DMS 273 (cell line): Measurements from ENCODE around the gene RGS3.
A peak's percentile ranks its signal among the peaks of the same experiment; 100 is the strongest.

Experiments
- DNase-seq: peaks from one replicate; lab custom pipeline; 2025; ENCODE audit not compliant: unreplicated experiment; lab: John Stamatoyannopoulos, UW

RGS3 gene

GRCh38 chr9:113569472-113570060 lies 106.0 kb downstream of the RGS3 start:
- no peak for DNase-seq

DNA sequence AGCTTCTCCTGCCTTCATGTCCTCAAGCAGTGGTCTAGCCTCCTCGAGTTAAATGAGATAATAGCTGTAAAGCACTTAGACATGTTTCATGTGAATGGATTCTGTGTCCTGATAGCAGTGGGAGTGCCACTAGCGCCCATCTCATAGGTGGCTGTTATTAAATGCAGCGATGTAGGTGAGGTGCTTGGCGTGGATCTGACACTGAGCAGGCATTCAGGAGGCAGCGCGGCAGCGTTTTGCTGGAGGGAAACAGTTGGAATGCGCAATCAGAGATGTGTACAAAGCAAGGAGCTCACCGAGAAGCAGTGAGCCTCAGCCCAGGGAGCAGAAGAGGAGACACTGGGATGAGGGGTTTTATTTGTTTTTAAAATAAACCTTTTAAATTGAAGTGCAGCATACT lies 106.6 kb downstream of the RGS3 start:
- no peak for DNase-seq

GRCh38 chr9:113570749-113571711 lies 107.5 kb downstream of the RGS3 start:
- no peak for DNase-seq

DNA sequence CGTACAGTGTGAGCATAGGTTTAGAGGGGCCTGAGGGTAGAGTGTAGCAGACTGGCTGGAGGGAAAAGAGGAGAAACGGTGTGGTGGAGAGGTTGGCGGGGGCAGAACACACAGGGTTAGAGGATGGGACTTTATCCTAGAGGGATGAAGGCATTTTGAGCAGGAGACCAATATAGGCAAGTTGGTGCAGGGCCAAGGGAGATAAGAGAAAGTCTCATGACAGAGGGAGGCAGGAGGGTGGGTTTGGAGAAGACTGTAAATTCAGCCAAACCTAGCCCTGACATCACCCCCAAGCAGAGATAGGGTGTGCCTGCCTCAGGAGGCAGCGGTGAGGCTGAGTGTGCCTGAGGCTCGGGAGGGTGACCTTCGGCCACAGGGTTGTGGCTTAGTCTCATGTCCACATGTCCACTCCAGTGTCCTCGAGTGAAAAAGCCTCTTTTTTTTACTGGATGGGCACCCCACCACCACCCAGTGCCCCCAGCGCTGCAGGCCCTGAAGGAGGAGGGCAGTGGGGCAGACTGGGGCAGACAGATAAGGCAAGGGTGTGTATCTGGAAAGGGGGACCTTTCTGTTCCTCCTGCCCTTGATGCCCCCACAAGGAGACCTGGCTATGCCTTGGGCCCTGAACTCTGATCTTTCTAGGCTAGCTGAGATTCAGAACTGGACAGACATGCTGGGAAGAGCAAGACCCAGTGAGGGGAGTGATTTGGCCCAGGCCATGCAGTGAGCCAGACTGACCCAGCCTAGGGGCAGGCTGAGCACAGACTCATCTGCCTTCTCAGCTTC lies 108.7 kb downstream of the RGS3 start:
- no peak for DNase-seq

DNA sequence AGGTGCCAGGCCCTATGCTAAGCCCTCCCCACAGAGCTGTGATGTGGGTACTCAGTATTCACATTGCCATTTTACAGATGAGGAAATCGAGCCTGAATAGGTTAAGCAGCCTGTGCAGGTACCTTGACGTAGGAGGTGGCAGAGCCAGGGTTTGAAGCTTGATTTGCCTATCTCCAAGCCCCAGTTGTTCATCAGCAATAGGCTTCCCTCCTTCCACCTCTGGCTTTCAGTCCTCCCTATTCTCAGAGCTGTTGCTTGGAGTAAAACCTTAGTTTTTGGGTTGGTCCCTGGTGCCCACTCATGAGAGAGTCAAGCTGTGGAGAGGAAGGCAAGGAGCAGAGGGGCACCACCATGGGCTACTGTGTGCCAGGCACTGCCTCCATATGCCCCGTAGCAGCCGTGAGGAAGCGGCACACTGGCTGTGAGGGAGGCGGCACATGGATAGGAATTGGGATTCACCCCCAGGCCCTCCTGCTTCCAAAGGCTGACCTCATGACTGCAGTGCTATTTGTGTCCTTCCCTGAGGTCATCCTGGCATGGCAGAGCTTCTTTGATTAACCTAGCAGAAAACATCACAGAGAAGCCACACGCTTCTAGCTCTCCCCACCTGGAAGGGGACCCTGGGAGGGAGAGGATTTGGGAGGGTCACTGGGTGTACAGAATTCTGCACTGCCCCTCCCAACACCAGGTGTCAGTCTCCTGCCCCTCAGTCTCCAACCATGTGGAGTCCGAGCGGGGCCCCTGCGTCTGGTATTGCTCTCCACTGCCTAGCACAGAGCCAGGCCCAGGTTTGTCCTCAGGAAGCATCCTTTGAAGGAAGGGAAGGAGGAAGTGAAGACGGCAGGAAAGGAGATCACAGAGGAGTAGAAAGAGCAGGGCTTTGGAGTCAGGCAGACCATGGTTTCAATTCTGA lies 109.8 kb downstream of the RGS3 start:
- no peak for DNase-seq

DNA sequence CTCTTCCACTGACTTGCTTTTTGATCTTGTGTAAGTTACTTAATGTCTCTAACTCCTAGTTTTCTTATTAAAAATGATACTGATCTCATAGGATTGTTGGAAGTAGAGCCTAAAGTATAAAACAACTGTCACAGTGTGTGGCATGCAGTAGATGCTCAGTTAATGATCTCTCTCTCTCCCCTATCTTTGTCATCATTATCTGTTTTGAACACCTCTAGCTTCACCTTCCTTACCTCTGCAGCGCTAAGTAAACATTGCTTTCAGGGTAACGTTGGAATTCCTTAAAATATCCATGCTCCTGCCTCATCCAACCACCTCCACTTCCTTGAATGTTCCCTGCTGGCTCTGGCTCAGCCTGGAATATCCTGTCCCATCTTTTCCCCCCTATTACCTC lies 110.4 kb downstream of the RGS3 start:
- no peak for DNase-seq

DNA sequence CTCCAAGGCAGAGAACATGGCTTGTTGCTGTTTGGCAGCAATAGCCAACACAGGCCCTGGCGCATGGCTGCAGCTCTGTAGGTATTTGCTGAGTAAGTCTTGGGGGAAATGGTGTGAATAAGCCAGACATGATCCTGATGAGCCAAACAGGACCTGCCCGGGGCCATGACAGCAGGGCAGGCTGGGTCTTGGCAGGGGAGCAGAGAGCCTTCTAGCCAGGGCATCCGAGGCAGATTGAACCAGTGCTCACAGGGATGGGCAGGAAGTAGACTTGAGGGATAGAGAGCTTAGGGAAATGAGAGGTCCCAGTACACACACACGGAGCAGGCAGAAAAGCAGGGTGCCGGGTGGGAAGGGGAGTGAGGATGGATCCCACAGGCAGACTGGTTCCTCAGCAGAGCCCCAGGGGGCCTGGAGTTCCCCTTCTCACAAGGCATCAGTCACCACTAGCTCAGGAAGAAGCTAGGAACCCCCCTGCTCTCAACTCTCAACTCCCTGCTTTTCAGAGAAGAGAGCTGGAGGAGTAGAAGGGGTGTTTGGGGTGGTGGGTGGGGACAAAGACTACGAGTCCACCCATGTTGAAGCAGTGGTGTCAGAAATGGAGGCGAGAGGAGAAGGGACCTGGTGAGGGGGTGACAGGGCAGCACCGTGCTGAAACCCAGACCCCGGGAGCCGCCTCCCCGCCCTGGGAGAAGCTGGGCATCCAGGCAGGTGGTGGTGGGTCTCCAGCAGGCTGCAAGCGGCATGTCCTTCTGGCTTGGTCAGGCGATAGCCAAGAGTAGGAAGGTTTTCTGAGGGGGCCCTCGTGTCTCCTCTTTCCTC lies 111.1 kb downstream of the RGS3 start:
- no peak for DNase-seq

- no peak for DNase-seq
Observed at GRCh38 chr9:113577525-113578261, 114.2 kb downstream of the RGS3 start.

- no peak for DNase-seq
Observed at GRCh38 chr9:113578279-113578865, 114.8 kb downstream of the RGS3 start.

DNA sequence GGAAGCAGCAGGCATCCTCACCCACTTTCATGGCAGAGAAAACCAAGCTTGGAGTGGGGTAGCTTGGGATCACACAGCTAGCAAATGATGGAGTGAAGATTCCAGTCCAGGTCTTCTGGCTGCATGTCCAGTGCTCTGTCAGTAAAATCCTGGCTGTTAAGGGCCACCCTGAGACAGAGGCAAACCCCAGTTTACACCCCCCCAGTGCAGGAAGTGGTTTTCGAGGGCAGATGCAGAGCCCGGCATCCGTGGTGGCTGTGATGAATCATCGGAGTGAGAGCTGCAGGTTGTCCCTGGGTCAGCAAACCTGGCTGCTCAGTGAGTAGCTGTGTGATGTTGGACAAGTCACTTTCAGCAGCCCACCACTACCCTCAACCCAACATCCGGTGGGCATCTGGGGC lies 115.4 kb downstream of the RGS3 start:
- DNase-seq, result peak; percentile 43

DNA sequence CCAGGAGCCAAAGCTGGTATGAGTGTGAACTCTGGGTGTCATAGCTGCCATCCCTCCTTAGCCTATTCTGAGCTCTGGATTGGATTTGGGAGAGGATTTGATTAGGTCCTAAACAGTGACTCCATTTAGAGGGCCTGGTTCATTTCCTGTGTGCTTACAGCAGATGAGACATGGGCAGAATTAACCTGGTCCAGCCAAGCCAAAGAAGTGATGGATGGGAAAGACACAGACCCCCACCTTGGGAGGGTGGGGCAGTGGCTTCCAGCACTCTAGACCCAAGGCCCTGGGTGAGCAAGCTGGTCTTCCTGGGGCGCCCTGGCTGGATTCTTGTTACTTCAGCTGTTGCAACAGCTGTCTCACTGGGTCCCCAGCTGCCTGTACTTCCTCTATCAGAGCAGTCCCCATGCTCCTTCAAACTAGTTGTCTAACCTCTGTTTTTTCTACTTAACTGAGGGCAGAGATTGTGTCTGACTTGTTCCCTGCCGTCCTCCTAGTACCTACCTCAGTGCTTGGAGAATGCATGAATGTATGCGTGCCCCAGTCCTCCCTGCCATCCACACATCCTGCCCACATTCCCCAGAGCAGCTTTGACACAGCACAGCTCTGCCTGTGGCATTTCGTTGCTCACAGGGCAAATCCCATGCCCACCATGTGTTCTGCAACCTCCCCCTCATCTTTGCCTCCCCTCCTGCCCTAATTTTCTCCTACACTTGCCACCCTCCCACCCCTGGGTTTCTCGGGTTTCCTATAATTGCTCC lies 115.9 kb downstream of the RGS3 start:
- DNase-seq, result peak; percentile 81

GRCh38 chr9:113580041-113580953 lies 116.8 kb downstream of the RGS3 start:
- no peak for DNase-seq

DNA sequence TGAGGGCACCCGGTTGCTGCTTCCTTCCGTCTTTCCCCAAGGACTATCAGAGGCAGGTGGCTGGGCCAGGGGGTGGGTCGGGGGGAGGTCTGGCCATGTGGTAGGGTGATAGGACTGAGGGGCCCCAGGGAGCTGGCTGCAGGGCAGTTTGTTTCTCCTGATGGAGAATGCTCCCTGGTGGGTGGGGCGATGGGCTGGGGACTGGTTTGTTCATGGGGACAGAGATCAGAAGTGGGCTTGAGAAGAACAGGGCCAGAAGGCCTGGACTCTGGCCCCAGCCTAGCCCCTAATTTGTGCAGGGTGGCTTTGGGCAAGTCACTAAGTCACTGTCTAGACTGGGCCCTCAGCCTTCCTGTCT lies 117.4 kb downstream of the RGS3 start:
- no peak for DNase-seq

- peak; percentile 79 for DNase-seq
Observed at GRCh38 chr9:113581865-113582697, 118.6 kb downstream of the RGS3 start.

DNA sequence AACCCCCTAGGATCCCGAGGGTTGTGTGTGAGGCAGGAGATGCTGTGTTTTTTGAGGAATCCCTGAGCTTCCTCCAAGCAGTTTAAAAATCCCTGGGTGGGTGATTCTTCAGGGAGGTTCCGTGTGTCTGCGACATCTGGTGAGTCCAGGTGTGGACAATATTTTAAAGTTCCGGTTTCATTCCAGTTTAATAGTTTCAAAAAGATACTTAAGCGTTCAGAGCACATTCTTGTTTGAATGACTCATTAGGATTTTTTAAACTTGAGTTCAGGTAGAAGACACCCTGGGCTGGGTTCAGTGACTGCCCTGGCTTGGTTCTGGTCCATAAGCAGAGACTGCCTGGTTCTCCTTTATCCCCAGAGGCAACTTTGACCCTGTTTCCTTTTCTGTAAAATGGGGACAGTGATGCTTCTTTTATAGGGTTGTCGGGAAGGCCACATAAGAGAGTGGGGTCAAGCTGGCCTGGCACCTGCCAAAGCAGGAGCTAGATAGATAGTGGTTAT lies 119.2 kb downstream of the RGS3 start:
- DNase-seq, result no peak
